ENCODE data around the gene SLC6A1. TPM values are rescaled to one million over a fixed set of nuclear protein-coding genes. Genes with fewer than 3 reads are reported as not detected.

Gene SLC6A1
- total RNA-seq, 1 experiment from 2014 or later, result not detected

GRCh38 chr3:10954740-10955139 is 37.8 kb upstream of the SLC6A1 start:
- BruUV-seq (replicated peaks), result no TSS peak
- DNase-seq (ENCODE audit: low spot score), result no peak
- TF ChIP-seq CTCF (conservative IDR thresholded peaks at IDR 0.05; ENCODE audit: low read depth, low read length) (no peak), EZH2 (IDR thresholded peaks at IDR 0.05; ENCODE audit: borderline replicate concordance, low read depth, low read length, poor library complexity, severe bottlenecking) (no peak)
- intact Hi-C loops (cut with micrococcal nuclease; ENCODE audit: unreplicated experiment), result no loop called here
- H3K9me3 ChIP-seq (ENCODE audit: low read depth, low read length, poor library complexity, severe bottlenecking), result no peaks in the 10 kb centered on the region
- H3K36me3 ChIP-seq (ENCODE audit: insufficient read depth, low read length, poor library complexity, severe bottlenecking), result no peaks in the 10 kb centered on the region
- no peak overlapping the region for H3K27ac ChIP-seq (ENCODE audit: low read depth, low read length, poor library complexity, severe bottlenecking)
- POLR2A ChIA-PET (ENCODE audit: low non-redundant PET), result no interaction called here
- H3K4me3 ChIP-seq (ENCODE audit: low read depth, low read length, poor library complexity, severe bottlenecking), result no peak overlapping the region
- CTCF ChIA-PET, result no interaction called here
- no peaks in the 10 kb centered on the region for H3K4me1 ChIP-seq (ENCODE audit: insufficient read depth, low read length, poor library complexity, severe bottlenecking)
- no peaks in the 10 kb centered on the region for H3K27me3 ChIP-seq (replicated peaks; ENCODE audit: insufficient read depth, low read depth, low read length, poor library complexity)

GRCh38 chr3:10955711-10956453 is 36.7 kb upstream of the SLC6A1 start:
- H3K4me3 ChIP-seq (ENCODE audit: low read depth, low read length, poor library complexity, severe bottlenecking), result no peak overlapping the region
- H3K4me1 ChIP-seq (ENCODE audit: insufficient read depth, low read length, poor library complexity, severe bottlenecking), result no peaks in the 10 kb centered on the region
- CTCF ChIA-PET, result no interaction called here
- intact Hi-C loops (cut with micrococcal nuclease; ENCODE audit: unreplicated experiment), result no loop called here
- no peaks in the 10 kb centered on the region for H3K27me3 ChIP-seq (replicated peaks; ENCODE audit: insufficient read depth, low read depth, low read length, poor library complexity)
- no peak for DNase-seq (ENCODE audit: low spot score)
- TF ChIP-seq CTCF (conservative IDR thresholded peaks at IDR 0.05; ENCODE audit: low read depth, low read length), result no peak
- TF ChIP-seq EZH2 (IDR thresholded peaks at IDR 0.05; ENCODE audit: borderline replicate concordance, low read depth, low read length, poor library complexity, severe bottlenecking), result no peak
- POLR2A ChIA-PET (ENCODE audit: low non-redundant PET), result no interaction called here
- BruUV-seq (replicated peaks), result no TSS peak
- no peaks in the 10 kb centered on the region for H3K9me3 ChIP-seq (ENCODE audit: low read depth, low read length, poor library complexity, severe bottlenecking)
- H3K36me3 ChIP-seq (ENCODE audit: insufficient read depth, low read length, poor library complexity, severe bottlenecking), result no peaks in the 10 kb centered on the region
- H3K27ac ChIP-seq (ENCODE audit: low read depth, low read length, poor library complexity, severe bottlenecking), result no peak overlapping the region

- no peak overlapping the region for H3K27ac ChIP-seq (ENCODE audit: low read depth, low read length, poor library complexity, severe bottlenecking)
- H3K36me3 ChIP-seq (ENCODE audit: insufficient read depth, low read length, poor library complexity, severe bottlenecking), result no peaks in the 10 kb centered on the region
- no peaks in the 10 kb centered on the region for H3K4me1 ChIP-seq (ENCODE audit: insufficient read depth, low read length, poor library complexity, severe bottlenecking)
- CTCF ChIA-PET, result no interaction called here
- POLR2A ChIA-PET (ENCODE audit: low non-redundant PET), result no interaction called here
- H3K4me3 ChIP-seq (ENCODE audit: low read depth, low read length, poor library complexity, severe bottlenecking), result no peak overlapping the region
- intact Hi-C loops (cut with micrococcal nuclease; ENCODE audit: unreplicated experiment), result no loop called here
- no peaks in the 10 kb centered on the region for H3K9me3 ChIP-seq (ENCODE audit: low read depth, low read length, poor library complexity, severe bottlenecking)
- TF ChIP-seq CTCF (conservative IDR thresholded peaks at IDR 0.05; ENCODE audit: low read depth, low read length), result no peak
- TF ChIP-seq EZH2 (IDR thresholded peaks at IDR 0.05; ENCODE audit: borderline replicate concordance, low read depth, low read length, poor library complexity, severe bottlenecking), result no peak
- no peaks in the 10 kb centered on the region for H3K27me3 ChIP-seq (replicated peaks; ENCODE audit: insufficient read depth, low read depth, low read length, poor library complexity)
- no peak for DNase-seq (ENCODE audit: low spot score)
- no TSS peak for BruUV-seq (replicated peaks)
These were observed 36.0 kb upstream of the SLC6A1 start for GRCh38 chr3:10956531-10956930.
